Endothelial cell of umbilical vein (primary cell): Measurements from ENCODE around the gene E2F4. TPM values are rescaled to one million over a fixed set of nuclear protein-coding genes. Genes with fewer than 3 reads are reported as not detected.

Source experiments
- BruUV-seq: library from RNA; stranded (reverse); fragments of 400-500 nt; replicated peaks from 2 replicates; lab custom pipeline; 2021; lab: Mats Ljungman, UMichigan
- CTCF ChIA-PET: fragments of 300-600, 350-600 bp; sonication (Branson Sonifier 250); formaldehyde crosslinking; loops from one replicate; lab custom pipeline; 2021; ENCODE audit warnings: antibody characterized with exemption, inconsistent platforms; lab: Charles Lee
- POLR2A ChIA-PET: fragments of 300-600, 350-600 bp; sonication (Branson Sonifier 250); formaldehyde crosslinking; loops from one replicate; lab custom pipeline; 2021; ENCODE audit warnings: antibody characterized with exemption, inconsistent platforms; lab: Charles Lee
- DNase-seq: peaks from one replicate; pipeline ENCODE4 v3.0.0-alpha.2; 2011; ENCODE audit warnings: low read depth, low spot score
- FAIRE-seq: peaks from 2 replicates; lab custom pipeline; 2011; peaks lifted over from hg19 to GRCh38; lab: Jason Lieb, UNC
- H2AFZ ChIP-seq: 2 replicates; pipeline ENCODE4 v1.6.0; 2012; ENCODE audit warnings: low read depth, low read length, control low read depth, inconsistent platforms
- H3K27ac ChIP-seq: 2 replicates; pipeline ENCODE4 v1.5.1; 2011; ENCODE audit warnings: low read depth, mild to moderate bottlenecking, control low read depth, low read length, moderate library complexity; ENCODE audit not compliant: insufficient read depth
- H3K27me3 ChIP-seq, 2 experiments: 2 replicates each; pipeline versions ENCODE4 v1.6.0 to v1.6.1; 2011; ENCODE audit warnings: low read length in 2 of 2, mixed read lengths in 1 of 2; ENCODE audit not compliant: control insufficient read depth in 2 of 2, insufficient read depth in 2 of 2
- H3K36me3 ChIP-seq, 2 experiments: 2 replicates in 1 of 2; 3 replicates in 1 of 2; pipeline ENCODE4 v1.5.1; 2011; ENCODE audit warnings: low read length in 2 of 2, mild to moderate bottlenecking in 1 of 2, moderate library complexity in 1 of 2; ENCODE audit not compliant: control insufficient read depth in 2 of 2, insufficient read depth in 2 of 2; ENCODE audit errors: extremely low read depth in 1 of 2
- H3K4me1 ChIP-seq: 3 replicates; pipeline ENCODE4 v1.5.1; 2011; ENCODE audit warnings: mild to moderate bottlenecking, low read length; ENCODE audit not compliant: control insufficient read depth, insufficient read depth; ENCODE audit errors: extremely low read depth
- H3K4me2 ChIP-seq: 2 replicates; pipeline ENCODE4 v1.6.1; 2011; ENCODE audit warnings: low read length, control low read depth, mixed read lengths; ENCODE audit not compliant: insufficient read depth
- H3K4me3 ChIP-seq, 3 experiments: fragments of 200-600 bp in 1 of 3; sonication (generic), shearing (Covaris generic) in 1 of 3; replicated peaks in 1 of 3; 2 replicates each; pipeline ENCODE4 v1.5.1; 2011 to 2016; ENCODE audit warnings: control low read depth in 3 of 3, low read length in 3 of 3, mild to moderate bottlenecking in 2 of 3, inconsistent platforms in 1 of 3, low read depth in 1 of 3, moderate library complexity in 1 of 3; ENCODE audit not compliant: insufficient read depth in 1 of 3
- H3K79me2 ChIP-seq: 2 replicates; pipeline ENCODE4 v1.6.0; 2012; ENCODE audit warnings: low read length, inconsistent platforms; ENCODE audit not compliant: control insufficient read depth, insufficient read depth
- H3K9ac ChIP-seq: replicated peaks from 2 replicates; pipeline ENCODE3; 2011; ENCODE audit warnings: low read length, control low read depth; ENCODE audit not compliant: insufficient read depth; ENCODE audit errors: extremely low read depth
- H3K9me1 ChIP-seq: replicated peaks from 3 replicates; pipeline ENCODE4 v1.6.0; 2011; ENCODE audit warnings: mild to moderate bottlenecking, low read length; ENCODE audit not compliant: control insufficient read depth, insufficient read depth; ENCODE audit errors: extremely low read depth
- H3K9me3 ChIP-seq: replicated peaks from 2 replicates; pipeline ENCODE4 v1.5.1; 2012; ENCODE audit warnings: low read length, inconsistent platforms; ENCODE audit not compliant: control insufficient read depth, insufficient read depth
- H4K20me1 ChIP-seq: replicated peaks from 2 replicates; pipeline ENCODE3; 2011; ENCODE audit warnings: mild to moderate bottlenecking, low read length; ENCODE audit not compliant: control insufficient read depth, insufficient read depth; ENCODE audit errors: extremely low read depth
- EZH2 ChIP-seq: IDR thresholded peaks from 2 replicates; pipeline ENCODE4 v1.6.1; 2012; ENCODE audit warnings: borderline replicate concordance, low read depth, mild to moderate bottlenecking, moderate library complexity, low read length, inconsistent platforms; ENCODE audit not compliant: severe bottlenecking
- FOS ChIP-seq: IDR thresholded peaks from 2 replicates; pipeline ENCODE4 v1.6.1; 2011; ENCODE audit warnings: mild to moderate bottlenecking, low read length, moderate library complexity, borderline replicate concordance; ENCODE audit not compliant: insufficient read depth
- GATA2 ChIP-seq: IDR thresholded peaks from 2 replicates; pipeline ENCODE4 v1.7.0; 2011; ENCODE audit warnings: low read depth, mild to moderate bottlenecking, moderate library complexity, mixed read lengths, low read length; ENCODE audit not compliant: insufficient read length, insufficient read depth
- JUN ChIP-seq: IDR thresholded peaks from 2 replicates; pipeline ENCODE4 v1.6.1; 2011; ENCODE audit warnings: borderline replicate concordance, low read depth; ENCODE audit not compliant: insufficient read length, insufficient read depth
- MYC ChIP-seq: IDR thresholded peaks from one replicate; pipeline ENCODE4 v1.6.1; 2011; ENCODE audit warnings: mild to moderate bottlenecking, low read depth, low read length
- POLR2A ChIP-seq: IDR thresholded peaks from 2 replicates; pipeline ENCODE4 v1.6.1; 2012; ENCODE audit warnings: low read depth, mild to moderate bottlenecking, control low read depth, low read length
- POLR2AphosphoS5 ChIP-seq: IDR thresholded peaks from 2 replicates; pipeline ENCODE4 v1.6.1; 2012; ENCODE audit warnings: low read depth, mild to moderate bottlenecking, control low read depth, low read length, moderate library complexity; ENCODE audit not compliant: insufficient read depth
- dilution Hi-C: fragments of 300-500 bp; cut with MboI; formaldehyde crosslinking; loops from one replicate; pipeline ENCODE4 v1.15.0; 2019; ENCODE audit warnings: low sequenced_read_pairs; ENCODE audit not compliant: extremely low pct_ligation_motif_present
- intact Hi-C: fragments of 100-400 bp; cut with micrococcal nuclease; formaldehyde crosslinking; loops from one replicate; pipeline ENCODE4 v1.10.0; 2022
- polyA plus RNA-seq, 4 experiments: library from polyadenylated mRNA; depleted of rRNA in 3 of 4; stranded (reverse) in 3 of 4; unstranded in 1 of 4; fragments of >200 nt; gene quantifications; 2 replicates each; pipeline versions ENCODE4 v1.2.1 to v1.2.3, GENCODE V29; 2011 to 2012; ENCODE audit warnings: missing spikeins in 1 of 4
- total RNA-seq: library from RNA; stranded (reverse); gene quantifications from 2 replicates; pipeline ENCODE4 v1.2.3, GENCODE V29; 2021
- TF ChIP-seq, protein P1 (sequence below), 2 donors: IDR thresholded peaks; 1 replicate in 1 of 2; 2 replicates in 1 of 2; pipeline ENCODE4 v1.5.1; 2011; ENCODE audit warnings: low read length in 2 of 2, mild to moderate bottlenecking in 2 of 2, moderate library complexity in 2 of 2, control low read depth in 1 of 2, inconsistent platforms in 1 of 2, low read depth in 1 of 2; ENCODE audit not compliant: insufficient read depth in 1 of 2; ENCODE audit errors: extremely low read depth in 1 of 2
- TF ChIP-seq, protein P2 (sequence below): IDR thresholded peaks from 2 replicates; pipeline ENCODE4 v1.6.1; 2011; ENCODE audit not compliant: insufficient read depth, insufficient read length

Gene E2F4
- total and polyA plus RNA-seq, 2 donors (not counting 3 experiments of a cell fraction or from before 2014, with no cell fraction given): 112 to 168 TPM

DNA sequence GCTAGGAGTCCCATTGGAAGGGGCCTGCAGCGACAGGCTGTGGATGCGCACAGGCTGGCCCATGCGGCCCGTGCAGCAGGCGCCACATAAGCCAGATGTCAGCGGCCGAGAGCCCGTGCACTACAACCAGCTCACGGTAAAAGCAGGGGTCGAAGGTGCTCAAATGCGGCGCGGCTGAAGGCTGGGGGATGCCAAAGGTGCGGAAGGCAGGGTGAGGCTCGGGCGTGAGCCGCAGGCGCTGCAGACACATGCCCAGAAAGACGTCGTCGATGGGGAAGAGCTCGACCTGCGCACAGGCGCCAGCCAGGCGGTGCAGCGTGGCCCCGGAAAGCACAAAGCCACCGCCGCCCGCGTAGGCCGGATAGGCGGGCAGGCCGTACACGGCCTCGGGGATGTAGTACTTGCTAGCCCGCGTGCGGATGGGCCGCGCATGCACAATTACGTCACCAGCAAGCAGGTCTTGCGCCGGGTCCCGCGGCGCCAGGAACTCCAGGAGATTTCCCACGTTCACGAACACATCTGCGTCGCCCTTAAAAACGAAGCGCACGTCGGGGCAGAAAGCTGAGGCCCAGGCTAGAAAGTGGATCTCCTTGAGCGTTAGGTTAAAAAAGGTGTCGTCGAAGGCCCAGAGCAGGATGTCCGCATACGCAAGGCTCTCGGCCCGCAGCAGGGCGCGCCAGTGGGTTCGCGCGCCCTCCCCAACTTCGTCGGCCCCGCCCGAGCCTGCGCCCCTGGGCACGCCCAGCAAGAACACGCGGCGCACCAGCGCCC lies 42.5 kb upstream of the E2F4 start:
- Histone ChIP-seq H4K20me1 (no peaks in the 10 kb centered on the region), H3K4me2 (no peak overlapping the region), H3K36me3 (peaks cover 2 to 29% of the 10 kb centered on the region in 2 experiments), H3K4me1 (peaks cover 3% of the 10 kb centered on the region), H3K9me1 (no peaks in the 10 kb centered on the region), H3K4me3 (no peak overlapping the region), H3K9me3 (no peaks in the 10 kb centered on the region), H2AFZ (no peak overlapping the region), H3K27me3 (peaks cover 0 to 5% of the 10 kb centered on the region in 2 experiments), H3K79me2 (no peaks in the 10 kb centered on the region), H3K9ac (no peak overlapping the region), H3K27ac (no peak overlapping the region)
- DNase-seq: no peak
- TF ChIP-seq EZH2: no peak
- no peak for TF ChIP-seq POLR2A
- TF ChIP-seq, protein P1, sequence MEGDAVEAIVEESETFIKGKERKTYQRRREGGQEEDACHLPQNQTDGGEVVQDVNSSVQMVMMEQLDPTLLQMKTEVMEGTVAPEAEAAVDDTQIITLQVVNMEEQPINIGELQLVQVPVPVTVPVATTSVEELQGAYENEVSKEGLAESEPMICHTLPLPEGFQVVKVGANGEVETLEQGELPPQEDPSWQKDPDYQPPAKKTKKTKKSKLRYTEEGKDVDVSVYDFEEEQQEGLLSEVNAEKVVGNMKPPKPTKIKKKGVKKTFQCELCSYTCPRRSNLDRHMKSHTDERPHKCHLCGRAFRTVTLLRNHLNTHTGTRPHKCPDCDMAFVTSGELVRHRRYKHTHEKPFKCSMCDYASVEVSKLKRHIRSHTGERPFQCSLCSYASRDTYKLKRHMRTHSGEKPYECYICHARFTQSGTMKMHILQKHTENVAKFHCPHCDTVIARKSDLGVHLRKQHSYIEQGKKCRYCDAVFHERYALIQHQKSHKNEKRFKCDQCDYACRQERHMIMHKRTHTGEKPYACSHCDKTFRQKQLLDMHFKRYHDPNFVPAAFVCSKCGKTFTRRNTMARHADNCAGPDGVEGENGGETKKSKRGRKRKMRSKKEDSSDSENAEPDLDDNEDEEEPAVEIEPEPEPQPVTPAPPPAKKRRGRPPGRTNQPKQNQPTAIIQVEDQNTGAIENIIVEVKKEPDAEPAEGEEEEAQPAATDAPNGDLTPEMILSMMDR (IDR thresholded peaks at IDR 0.05; ENCODE audit: extremely low read depth in 1 of 2, insufficient read depth in 1 of 2, low read depth in 1 of 2, low read length in 2 of 2): no peak
- no peak for TF ChIP-seq JUN
- no peak for TF ChIP-seq MYC
- TF ChIP-seq POLR2AphosphoS5: no peak
- TF ChIP-seq, protein P2, sequence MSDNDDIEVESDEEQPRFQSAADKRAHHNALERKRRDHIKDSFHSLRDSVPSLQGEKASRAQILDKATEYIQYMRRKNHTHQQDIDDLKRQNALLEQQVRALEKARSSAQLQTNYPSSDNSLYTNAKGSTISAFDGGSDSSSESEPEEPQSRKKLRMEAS: no peak
- no peak for TF ChIP-seq FOS
- no peak for TF ChIP-seq GATA2
- intact Hi-C loops: no loop called here
- TSS peak; percentile 22 for BruUV-seq
- ChIA-PET CTCF (interaction anchor here (1.0 to 1.5 kb wide), 3 partner anchors 36 to 131 kb away, joined by 3 to 6 read pairs (median 4); no protein-coding TSS in a partner anchor), POLR2A (no interaction called here)
- dilution Hi-C loops: no loop called here
- FAIRE-seq: no peak
